Ovary (tissue), 3 donors: ENCODE results near the gene PDE5A.

ENCODE experiments used
- CTCF ChIP-seq, 3 donors: fragments of 450-650 bp in 2 of 3; fragments of 200-600 bp in 1 of 3; IDR thresholded peaks; one replicate each; pipeline versions ENCODE4 v1.5.1 to v1.8.0; 2016 to 2022; ENCODE audit warnings: antibody characterized with exemption in 3 of 3, mild to moderate bottlenecking in 1 of 3
- POLR2A ChIP-seq: fragments of 450-650 bp; IDR thresholded peaks from one replicate; pipeline ENCODE4 v1.6.1; 2017; ENCODE audit warnings: antibody characterized with exemption, mild to moderate bottlenecking, moderate library complexity
- donor health status: DM: no; HTN: no; CAD: no.

DNA sequence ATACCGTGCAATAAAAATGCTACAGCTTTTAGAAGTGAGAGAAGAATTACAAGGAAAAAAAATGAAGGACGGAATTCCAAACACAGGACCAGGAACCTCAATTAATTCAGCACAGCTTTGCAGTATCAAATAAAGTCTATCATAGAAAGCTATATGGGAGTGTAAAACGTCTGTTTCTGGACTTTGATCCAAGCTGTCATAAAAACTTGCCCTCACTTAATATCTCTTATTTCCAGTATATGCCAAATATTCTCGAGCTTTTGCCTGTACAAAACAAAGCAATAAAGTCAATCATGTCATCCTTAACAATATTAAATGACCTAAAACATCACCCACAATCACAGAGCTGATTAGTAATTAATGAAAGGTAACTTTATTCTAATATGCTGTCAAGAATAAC is 4.2 kb downstream of the PDE5A start:
- TF ChIP-seq CTCF (IDR thresholded peaks at IDR 0.05) (no peak), POLR2A (no peak)
